ENCODE data around the gene SCN2B. TPM values are rescaled to one million over a fixed set of nuclear protein-coding genes. Genes with fewer than 3 reads are reported as not detected.

Gene SCN2B
- total and polyA plus RNA-seq, 2 of the 13 experiments (the other 11 are each of a cell fraction or from before 2014, with no cell fraction given), result 0.01 to 0.02 TPM

GRCh38 chr11:118194835-118195627, 18.6 kb upstream of the SCN2B start (continued):
- 0 out of 2 replicates have a peak, but pooled peaks have one; percentile 59 for TF ChIP-seq TGIF2 (CRISPR knock-in tag; IDR thresholded peaks at IDR 0.05)
- TF ChIP-seq PHF8 (CRISPR knock-in tag; IDR thresholded peaks at IDR 0.05), result peak; percentile 49; the same call in 1 of the 2 replicates
- peak in 1 of 2 experiments; percentile 58; a peak in 1 of 4 replicates for TF ChIP-seq KLF16 (CRISPR knock-in tag; IDR thresholded peaks at IDR 0.05)
- peak; percentile 57; the same call in 1 of the 2 replicates for TF ChIP-seq ZNF614 (CRISPR knock-in tag; IDR thresholded peaks at IDR 0.05; ENCODE audit: borderline replicate concordance)
- peak; percentile 56; the same call in 1 of the 2 replicates for TF ChIP-seq NR2F6 (IDR thresholded peaks at IDR 0.05)
- peak; percentile 82 for TF ChIP-seq NR2F6 (CRISPR knock-in tag; IDR thresholded peaks at IDR 0.05)
- no peak for TF ChIP-seq PHF5A (CRISPR knock-in tag; IDR thresholded peaks at IDR 0.05; ENCODE audit: low read depth, unreplicated experiment)
- TF ChIP-seq ZNF597 (CRISPR knock-in tag; IDR thresholded peaks at IDR 0.05), result no peak
- TF ChIP-seq HMG20B (CRISPR knock-in tag; conservative IDR thresholded peaks at IDR 0.05), result peak; percentile 87
- 0 out of 2 replicates have a peak, but pooled peaks have one; percentile 70 for TF ChIP-seq CREB3 (CRISPR knock-in tag; IDR thresholded peaks at IDR 0.05)
- no peak for TF ChIP-seq MED8 (CRISPR knock-in tag; IDR thresholded peaks at IDR 0.05; ENCODE audit: insufficient replicate concordance)
- TF ChIP-seq ZNF501 (CRISPR knock-in tag; IDR thresholded peaks at IDR 0.05), result no peak
- TF ChIP-seq ZNF790 (CRISPR knock-in tag; IDR thresholded peaks at IDR 0.05; ENCODE audit: borderline replicate concordance), result no peak
- no peak for TF ChIP-seq HNRNPL (IDR thresholded peaks at IDR 0.05; ENCODE audit: low read depth, low read length)
- peak; percentile 77; the same call in 1 of the 2 replicates for TF ChIP-seq ELF3 (CRISPR knock-in tag; IDR thresholded peaks at IDR 0.05)
- no peak for TF ChIP-seq ZBTB7B (CRISPR knock-in tag; IDR thresholded peaks at IDR 0.05)
- no peak for TF ChIP-seq ZNF652 (CRISPR knock-in tag; IDR thresholded peaks at IDR 0.05; ENCODE audit: borderline replicate concordance, low read depth)
- TF ChIP-seq ZNF550 (CRISPR knock-in tag; IDR thresholded peaks at IDR 0.05; ENCODE audit: borderline replicate concordance), result 0 out of 2 replicates have a peak, but pooled peaks have one; percentile 82
- TF ChIP-seq ZNF772 (CRISPR knock-in tag; IDR thresholded peaks at IDR 0.05), result peak; percentile 83; the same call in 1 of the 2 replicates
- TF ChIP-seq TAF15 (IDR thresholded peaks at IDR 0.05; ENCODE audit: low read depth, low read length, poor library complexity, severe bottlenecking), result no peak
- TF ChIP-seq IRF1 (CRISPR knock-in tag; IDR thresholded peaks at IDR 0.05; ENCODE audit: low read depth), result no peak
- TF ChIP-seq ZNF12 (CRISPR knock-in tag; IDR thresholded peaks at IDR 0.05), result peak; percentile 94
- TF ChIP-seq ZNF503 (CRISPR knock-in tag; IDR thresholded peaks at IDR 0.05), result peak; percentile 48; the same call in 1 of the 2 replicates
- 0 out of 2 replicates have a peak, but pooled peaks have one; percentile 57 for TF ChIP-seq ZNF784 (CRISPR knock-in tag; IDR thresholded peaks at IDR 0.05; ENCODE audit: borderline replicate concordance)
- TF ChIP-seq REXO4 (CRISPR knock-in tag; IDR thresholded peaks at IDR 0.05; ENCODE audit: borderline replicate concordance), result no peak
